GM08714 (cell line): ENCODE measurements around the gene STX19.
"Not testable (repeated sequence)": the region's sequence is repeated elsewhere in the genome, so short reads cannot be mapped to it uniquely, and the experiment has no call there.

Experiments
- H3K4me3 ChIP-seq: fragments of 200-500 bp; sonication (Bioruptor generic); 2 replicates; pipeline ENCODE4 v1.5.1; 2014; ENCODE audit warnings: mild to moderate bottlenecking, low read length, inconsistent platforms
- ZNF274 ChIP-seq: IDR thresholded peaks from 2 replicates; pipeline ENCODE4 v1.6.1; 2012; ENCODE audit warnings: mild to moderate bottlenecking, low read depth, low read length

STX19 gene

DNA sequence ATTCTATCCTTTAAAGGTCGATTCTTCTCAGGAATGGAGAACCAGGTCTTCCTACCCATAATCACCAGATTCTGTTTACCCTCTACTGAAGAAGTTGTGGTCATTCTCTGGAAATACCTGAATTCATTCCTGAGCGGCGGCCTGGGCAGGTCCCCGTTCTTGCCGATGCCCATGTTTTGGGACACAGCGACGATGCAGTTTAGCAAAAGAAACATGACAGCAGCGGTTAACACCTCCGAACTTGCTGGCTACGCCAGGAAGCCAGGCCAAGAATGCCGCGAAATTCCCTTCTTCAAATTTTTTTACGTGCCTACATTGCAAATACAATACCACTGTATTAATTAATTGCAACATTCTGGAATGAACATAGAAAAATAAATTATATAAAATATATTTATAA, 32.9 kb upstream of the STX19 start:
- no peak overlapping the region for H3K4me3 ChIP-seq
- TF ChIP-seq ZNF274: no peak

DNA sequence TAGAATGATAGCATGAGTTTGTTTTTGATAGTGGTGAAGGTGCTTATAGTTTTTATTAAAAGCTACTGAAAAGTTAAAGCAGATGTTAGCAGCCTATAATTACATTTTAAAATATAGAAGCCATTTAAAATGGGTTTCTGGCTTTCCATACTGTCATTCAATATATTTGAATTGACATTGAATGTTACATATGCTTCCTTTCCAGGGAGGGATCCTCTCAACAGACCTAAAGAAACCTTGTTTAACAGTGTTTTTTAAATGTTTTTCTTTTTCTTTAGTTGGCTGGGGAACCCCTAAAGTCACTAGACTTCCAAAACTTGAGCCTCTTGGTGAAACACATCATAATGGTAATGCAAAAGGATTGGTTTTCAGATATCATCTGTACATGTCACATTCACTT, 22.1 kb upstream of the STX19 start:
- TF ChIP-seq ZNF274: no peak
- H3K4me3 ChIP-seq: no peak overlapping the region

DNA sequence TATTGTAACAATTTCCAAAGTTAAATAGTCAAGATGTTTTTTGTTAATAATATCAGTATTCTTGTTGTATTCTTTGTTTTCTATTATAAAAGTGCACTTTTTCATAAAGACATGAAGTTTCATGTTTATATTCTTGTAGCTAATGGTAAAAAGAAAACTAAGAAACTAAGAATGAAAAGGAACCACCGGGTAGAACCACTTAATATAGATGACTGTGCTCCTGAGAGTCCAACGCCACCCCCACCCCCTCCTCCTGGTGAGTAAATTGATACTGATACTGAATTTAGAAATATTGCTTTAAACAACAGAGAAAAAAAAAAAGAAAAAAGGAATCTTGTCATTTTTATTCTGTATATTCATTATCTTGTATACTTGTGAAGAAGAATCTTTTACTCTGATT, 20.9 kb upstream of the STX19 start:
- TF ChIP-seq ZNF274: no peak
- no peak overlapping the region for H3K4me3 ChIP-seq

DNA sequence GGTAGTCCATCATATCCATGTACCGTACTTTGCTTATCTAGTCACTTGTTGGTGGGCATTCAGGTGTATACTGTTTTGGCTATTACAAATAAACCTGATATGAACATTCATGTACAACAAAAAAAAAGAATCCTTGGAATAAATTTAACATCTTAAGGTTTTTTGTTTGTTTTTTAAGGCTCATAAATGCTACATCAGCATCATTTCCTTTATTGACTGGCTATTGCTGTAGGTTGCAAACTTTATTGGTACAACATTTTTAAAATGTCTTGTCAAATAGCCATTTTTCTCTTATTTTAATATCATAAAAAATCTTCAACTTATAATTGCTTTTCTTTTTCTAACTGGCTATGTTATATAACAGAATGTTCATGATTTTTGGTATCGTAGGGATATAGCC, 18.1 kb upstream of the STX19 start:
- no peak overlapping the region for H3K4me3 ChIP-seq
- TF ChIP-seq ZNF274: no peak

DNA sequence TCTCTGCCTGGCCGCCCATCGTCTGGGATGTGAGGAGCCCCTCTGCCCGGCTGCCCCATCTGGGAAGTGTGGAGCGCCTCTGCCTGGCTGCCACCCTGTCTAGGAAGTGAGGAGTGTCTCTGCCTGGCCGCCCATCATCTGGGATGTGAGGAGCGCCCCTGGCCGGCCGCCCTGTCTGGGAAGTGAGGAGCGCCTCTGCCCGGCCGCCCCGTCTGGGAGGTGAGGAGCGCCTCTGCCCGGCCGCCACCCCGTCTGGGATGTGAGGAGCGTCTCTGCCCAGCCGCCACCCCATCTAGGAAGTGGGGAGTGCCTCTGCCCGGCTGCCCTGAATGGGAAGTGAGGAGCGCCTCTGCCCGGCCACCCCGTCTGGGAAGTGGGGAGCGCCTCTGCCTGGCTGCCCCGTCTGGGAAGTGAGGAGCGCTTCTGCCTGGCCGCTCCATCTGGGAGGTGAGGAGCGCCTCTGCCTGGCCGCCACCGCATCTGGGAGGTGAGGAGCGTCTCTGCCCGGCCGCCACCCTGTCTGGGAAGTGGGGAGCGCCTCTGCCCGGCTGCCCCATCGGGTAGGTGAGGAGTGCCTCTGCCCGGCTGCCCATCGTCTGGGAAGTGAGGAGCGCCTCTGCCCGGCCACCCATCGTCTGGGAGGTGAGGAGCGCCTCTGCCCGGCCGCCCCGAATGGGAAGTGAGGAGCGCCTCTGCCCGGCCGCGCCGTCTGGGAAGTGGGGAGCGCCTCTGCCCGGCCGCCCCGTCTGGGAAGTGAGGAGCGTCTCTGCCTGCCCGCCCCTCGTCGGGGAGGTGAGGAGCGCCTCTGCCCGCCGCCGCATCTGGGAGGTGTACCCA, 15.9 kb upstream of the STX19 start:
- not testable (repeated sequence) for H3K4me3 ChIP-seq

DNA sequence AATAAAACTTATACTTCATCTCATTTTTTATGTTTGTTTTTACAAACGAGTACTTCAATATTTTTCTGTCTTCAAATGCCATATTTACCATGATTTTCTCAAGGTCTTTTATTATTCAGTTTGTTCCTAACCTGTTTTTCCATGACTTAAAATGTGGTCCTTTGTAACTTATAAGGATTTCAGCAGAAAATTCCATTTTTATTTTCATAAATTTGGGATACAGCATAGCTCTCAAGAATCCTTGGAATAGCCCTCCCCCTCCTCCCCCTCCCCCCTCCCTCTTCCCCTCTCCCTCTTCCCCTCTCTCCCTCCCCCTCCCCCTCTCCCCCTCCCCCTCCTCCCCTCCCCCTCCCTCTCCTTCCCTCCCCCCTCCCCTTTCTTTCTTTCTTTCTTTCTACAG, 14.9 kb upstream of the STX19 start:
- H3K4me3 ChIP-seq: no peak overlapping the region
- TF ChIP-seq ZNF274: no peak

DNA sequence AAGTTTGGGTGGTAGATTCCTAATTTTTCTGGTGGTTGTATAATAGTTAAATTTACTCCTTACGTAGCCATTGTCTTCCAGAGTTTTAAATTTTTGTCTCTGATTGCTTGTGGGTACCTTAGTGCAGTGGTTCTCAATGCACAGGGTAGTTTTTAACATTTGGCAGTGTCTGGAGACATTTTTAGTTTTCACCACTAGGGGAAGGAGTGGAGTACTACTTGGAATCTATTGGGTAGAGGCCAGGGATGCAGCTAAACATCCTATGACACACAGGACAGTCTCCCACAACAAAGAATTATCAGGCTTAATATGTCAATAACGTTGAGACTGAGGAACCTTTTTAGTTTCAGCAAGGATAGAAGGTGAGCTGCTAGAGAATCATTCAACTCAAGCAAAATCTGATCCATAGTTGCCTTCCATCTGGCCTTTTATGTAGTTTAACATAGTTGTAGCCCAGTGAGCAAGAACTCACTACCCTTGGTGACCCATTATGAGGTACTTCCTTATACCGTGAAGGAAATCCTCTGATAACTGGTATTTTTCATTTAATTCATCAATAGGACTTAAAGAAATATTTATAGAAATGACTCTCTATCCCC, 8.6 kb upstream of the STX19 start:
- TF ChIP-seq ZNF274: no peak
- H3K4me3 ChIP-seq: no peak overlapping the region

DNA sequence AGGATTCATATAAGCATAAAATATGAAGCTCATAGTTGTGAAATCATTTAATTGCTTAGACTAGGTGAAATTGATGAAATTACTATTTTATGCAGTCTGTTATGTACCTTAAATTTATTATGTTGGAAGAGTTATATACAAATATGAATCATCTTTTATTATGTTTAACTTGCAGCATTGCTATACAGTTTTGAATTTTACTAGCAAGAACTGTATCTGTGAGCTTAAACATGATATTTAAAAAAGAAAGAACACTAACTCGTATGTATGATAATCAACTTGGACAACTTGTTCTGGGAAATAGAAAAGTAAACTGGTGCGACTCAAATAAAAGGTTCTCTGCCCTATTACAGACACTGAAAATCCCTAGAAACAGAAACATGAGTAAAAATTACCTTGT, 1.8 kb downstream of the STX19 start:
- no peak for TF ChIP-seq ZNF274
- no peak overlapping the region for H3K4me3 ChIP-seq

DNA sequence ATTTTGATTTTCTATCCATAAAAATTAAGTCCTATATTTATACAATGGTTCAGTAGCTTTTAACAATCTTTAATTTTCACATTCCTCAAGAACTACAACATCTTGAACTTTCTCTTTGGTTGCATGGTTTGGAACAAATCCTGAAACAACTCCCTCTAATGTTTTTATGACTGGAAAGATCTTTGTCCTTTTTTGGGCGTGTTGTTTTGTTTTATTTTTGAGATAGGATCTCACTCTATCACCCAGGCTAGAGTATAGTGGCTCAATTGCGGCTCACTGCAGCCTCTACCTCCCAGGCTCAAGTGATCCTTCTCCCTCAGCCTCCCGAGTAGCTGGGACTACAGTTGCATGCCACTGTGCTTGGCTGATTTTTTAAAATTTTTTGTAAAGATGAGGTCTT, 4.0 kb downstream of the STX19 start:
- no peak for TF ChIP-seq ZNF274

DNA sequence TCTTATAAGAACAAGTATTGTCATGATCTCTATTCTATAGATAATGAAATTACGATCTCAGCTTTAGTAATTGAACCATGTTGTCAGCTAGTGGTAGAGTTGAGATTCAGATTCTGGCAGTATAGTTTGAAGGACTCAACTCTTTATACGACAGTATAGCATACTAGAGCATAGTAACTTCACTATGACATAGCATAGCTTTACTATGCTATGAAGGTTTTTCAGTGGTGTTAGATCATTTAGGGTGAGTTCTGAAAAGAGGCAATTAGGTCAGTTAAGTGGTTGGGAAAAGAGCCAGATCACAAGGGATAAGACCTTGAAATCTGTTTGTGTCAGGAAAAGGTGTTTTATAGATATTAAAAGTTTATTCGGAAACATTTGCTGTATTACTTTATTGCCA, 8.1 kb downstream of the STX19 start:
- H3K4me3 ChIP-seq: no peak overlapping the region
- no peak for TF ChIP-seq ZNF274

More for the DNA sequence above, 4.0 kb downstream of the STX19 start:
- no peak overlapping the region for H3K4me3 ChIP-seq

DNA sequence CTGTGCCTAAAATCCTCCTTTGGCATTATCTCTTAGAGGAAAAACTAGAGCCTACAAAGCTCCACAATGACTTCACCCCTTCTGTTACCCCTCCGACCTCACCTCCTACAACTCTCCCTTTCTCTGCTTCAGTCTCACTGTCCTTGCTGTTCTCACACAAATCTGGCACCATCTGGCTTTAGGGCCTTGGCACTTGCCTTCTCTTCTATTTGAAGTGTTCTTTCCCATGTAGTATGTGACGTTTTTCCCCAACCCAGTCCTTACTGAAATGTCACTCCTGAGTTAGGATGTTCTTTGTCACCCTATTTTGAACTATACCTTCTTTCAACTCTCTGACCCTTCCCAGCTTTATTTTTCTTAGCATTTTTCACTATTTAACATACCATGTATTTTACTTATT, 8.7 kb downstream of the STX19 start:
- no peak overlapping the region for H3K4me3 ChIP-seq
- no peak for TF ChIP-seq ZNF274

DNA sequence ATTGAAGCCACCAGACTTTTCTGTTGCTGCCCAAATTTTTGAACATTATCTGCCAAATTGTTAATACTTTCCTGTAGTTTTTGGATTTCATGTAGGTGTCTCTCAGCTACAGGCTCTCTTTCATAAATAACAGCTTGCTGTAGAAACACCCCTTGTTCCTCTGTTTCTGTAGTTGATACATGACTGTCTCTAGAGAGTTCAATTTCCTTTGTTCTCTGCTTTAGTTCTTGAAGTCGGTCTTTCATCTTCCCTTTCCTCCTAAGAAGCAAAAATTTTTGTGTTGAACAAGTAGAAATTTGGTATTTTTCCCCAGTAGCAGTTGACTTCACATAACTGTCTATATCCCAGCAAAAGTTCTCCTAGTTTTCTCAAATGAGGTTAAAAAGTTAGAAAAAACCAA, 13.4 kb downstream of the STX19 start:
- no peak for TF ChIP-seq ZNF274
- no peak overlapping the region for H3K4me3 ChIP-seq

DNA sequence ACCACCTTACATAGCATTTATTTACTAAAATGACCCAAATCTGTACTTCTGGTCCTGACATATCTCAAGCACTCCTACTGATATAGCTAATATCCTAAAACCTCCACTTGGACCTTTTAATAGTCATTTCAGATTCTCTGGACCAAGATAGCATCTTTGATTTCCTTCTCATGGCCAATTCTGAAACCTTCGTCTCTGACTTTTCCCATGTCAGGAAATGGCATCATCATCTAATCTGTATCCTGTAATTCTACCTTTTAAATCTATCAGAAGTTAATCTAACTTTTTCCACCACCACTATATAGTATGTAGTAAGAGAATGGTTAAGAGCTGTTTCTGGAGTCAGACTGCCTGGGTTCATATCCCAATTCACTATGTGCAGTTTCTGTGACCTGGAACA, 16.2 kb downstream of the STX19 start:
- TF ChIP-seq ZNF274: no peak
- no peak overlapping the region for H3K4me3 ChIP-seq

DNA sequence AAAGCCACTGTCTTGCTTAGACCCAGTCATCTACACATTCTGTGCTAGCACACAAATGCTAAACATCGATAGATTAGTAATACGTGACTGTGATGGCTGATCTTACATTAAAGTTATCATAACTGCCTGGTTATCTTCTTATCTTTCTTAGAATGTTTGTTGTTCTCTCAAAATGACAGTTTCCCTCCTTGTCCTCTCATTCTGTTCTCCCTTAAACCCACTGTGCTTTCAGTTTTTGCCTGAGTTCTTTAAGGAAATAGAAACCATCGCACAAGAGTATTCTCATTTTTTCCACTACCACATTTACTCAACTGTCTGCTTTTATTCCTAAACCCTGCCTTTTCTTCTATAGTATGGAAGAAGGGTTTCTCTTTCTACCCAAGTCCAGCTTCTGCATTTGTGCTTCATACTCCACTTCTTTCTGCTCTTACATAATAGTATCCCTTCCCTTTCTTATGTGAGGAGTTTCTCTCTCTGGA, 17.1 kb downstream of the STX19 start:
- H3K4me3 ChIP-seq: no peak overlapping the region
- TF ChIP-seq ZNF274: no peak

DNA sequence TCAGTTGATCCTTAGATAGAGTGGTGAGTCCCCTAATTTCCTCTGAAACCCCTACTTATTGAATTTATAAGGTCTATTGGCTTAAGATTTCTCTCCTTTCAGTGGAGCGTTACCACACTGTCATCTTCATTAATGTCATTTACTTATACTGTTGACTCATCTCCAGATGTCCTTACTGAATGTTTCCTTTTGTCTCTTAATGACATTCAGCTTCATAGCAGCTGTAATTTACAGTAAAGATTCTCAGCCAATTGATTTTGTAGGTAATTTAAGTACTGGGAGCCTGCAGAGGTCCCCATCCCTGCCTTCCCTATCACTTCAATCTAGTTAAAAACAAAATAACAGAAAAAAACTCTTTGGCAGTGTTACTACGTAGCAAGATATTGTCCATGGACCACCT, 18.8 kb downstream of the STX19 start:
- TF ChIP-seq ZNF274: no peak
- no peak overlapping the region for H3K4me3 ChIP-seq
